ENCODE data around the gene EIF4G1.

The EIF4G1 gene

GRCh38 chr3:184306341-184306972 lies 7.9 kb upstream of the EIF4G1 start:
- no peak for DNase-seq

GRCh38 chr3:184307915-184308314 lies 6.5 kb upstream of the EIF4G1 start:
- DNase-seq: no peak

- no peak for DNase-seq
These were observed 5.7 kb upstream of the EIF4G1 start for GRCh38 chr3:184308744-184309143.

- DNase-seq: no peak
These were observed 2.8 kb upstream of the EIF4G1 start for GRCh38 chr3:184311633-184312032.

GRCh38 chr3:184314700-184315542 lies 515 bp downstream of the EIF4G1 start:
- DNase-seq: peak; percentile 75

GRCh38 chr3:184315543-184315867 lies 1.1 kb downstream of the EIF4G1 start:
- DNase-seq: no peak

GRCh38 chr3:184315871-184316661 lies 1.7 kb downstream of the EIF4G1 start:
- peak; percentile 18 for DNase-seq

- no peak for DNase-seq
These were observed 2.4 kb downstream of the EIF4G1 start for GRCh38 chr3:184316792-184317191.

- no peak for DNase-seq
These were observed 2.8 kb downstream of the EIF4G1 start for GRCh38 chr3:184317201-184317600.

- DNase-seq: peak; percentile 62
These were observed 5.7 kb downstream of the EIF4G1 start for GRCh38 chr3:184320104-184320445.

GRCh38 chr3:184321666-184322065 lies 7.3 kb downstream of the EIF4G1 start:
- no peak for DNase-seq

GRCh38 chr3:184322731-184323487 lies 8.5 kb downstream of the EIF4G1 start:
- no peak for DNase-seq

GRCh38 chr3:184323696-184324095 lies 9.3 kb downstream of the EIF4G1 start:
- no peak for DNase-seq

- DNase-seq: no peak
These were observed 10.9 kb downstream of the EIF4G1 start for GRCh38 chr3:184325269-184325668.

GRCh38 chr3:184325715-184326369 lies 11.4 kb downstream of the EIF4G1 start:
- peak; percentile 62 for DNase-seq

GRCh38 chr3:184327171-184327570 lies 12.8 kb downstream of the EIF4G1 start:
- no peak for DNase-seq

GRCh38 chr3:184328516-184328915 lies 14.1 kb downstream of the EIF4G1 start:
- no peak for DNase-seq

GRCh38 chr3:184332370-184333090 lies 18.1 kb downstream of the EIF4G1 start:
- DNase-seq: no peak

- no peak for DNase-seq
These were observed 18.8 kb downstream of the EIF4G1 start for GRCh38 chr3:184333190-184333589.

GRCh38 chr3:184333700-184334099 lies 19.3 kb downstream of the EIF4G1 start:
- DNase-seq: no peak

- peak; percentile 49 for DNase-seq
These were observed 20.2 kb downstream of the EIF4G1 start for GRCh38 chr3:184334470-184335158.
